HG03060 (cell line): ENCODE results near the gene CAMKK2.
"Not testable (repeated sequence)": the region's sequence is repeated elsewhere in the genome, so short reads cannot be mapped to it uniquely, and the experiment has no call there.

Experiments
- ATAC-seq: cut with Tn5 transposase; IDR thresholded peaks from one replicate; pipeline ENCODE4 v1.9.1; 2021; ENCODE audit warnings: low read depth, moderate number of reproducible peaks; ENCODE audit not compliant: unreplicated experiment

CAMKK2 gene

DNA sequence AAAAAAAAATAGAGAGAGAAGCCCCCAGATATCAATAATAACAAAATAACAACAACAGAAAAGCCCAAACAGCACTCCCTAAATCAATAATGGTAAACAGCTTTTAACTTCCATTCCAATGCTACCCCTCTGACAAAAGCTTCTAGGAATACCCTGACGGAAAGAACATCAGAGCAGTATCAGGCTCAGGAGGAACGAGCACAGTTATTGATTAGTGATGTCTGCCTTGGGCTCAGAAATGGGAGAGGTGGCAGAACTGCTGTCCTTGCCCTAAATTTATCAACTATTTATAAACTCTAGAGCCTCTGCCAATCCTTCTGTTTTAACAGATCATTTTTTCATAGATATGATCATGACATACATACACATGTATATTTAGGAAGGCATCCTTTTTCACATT, 44.7 kb downstream of the CAMKK2 start:
- no peak for ATAC-seq

DNA sequence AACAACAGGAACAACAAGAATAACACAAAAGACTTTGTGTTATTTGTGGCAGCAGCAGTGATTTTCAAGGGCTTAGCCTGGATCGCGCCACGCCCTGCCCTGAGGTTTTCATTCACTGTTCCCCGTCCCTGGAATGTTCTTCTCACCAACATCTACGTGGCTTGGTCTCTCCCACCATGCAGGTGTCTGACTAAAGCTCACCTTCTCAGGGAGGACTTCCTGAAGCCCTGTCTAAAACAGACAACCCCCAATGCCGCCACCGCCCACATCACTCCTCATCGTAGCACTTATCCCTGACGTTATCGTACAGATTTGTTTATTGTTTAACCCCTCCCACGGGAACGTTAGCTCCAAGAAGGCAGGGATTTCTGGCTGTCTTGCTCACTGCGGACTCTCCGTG, 46.1 kb downstream of the CAMKK2 start:
- no peak for ATAC-seq

DNA sequence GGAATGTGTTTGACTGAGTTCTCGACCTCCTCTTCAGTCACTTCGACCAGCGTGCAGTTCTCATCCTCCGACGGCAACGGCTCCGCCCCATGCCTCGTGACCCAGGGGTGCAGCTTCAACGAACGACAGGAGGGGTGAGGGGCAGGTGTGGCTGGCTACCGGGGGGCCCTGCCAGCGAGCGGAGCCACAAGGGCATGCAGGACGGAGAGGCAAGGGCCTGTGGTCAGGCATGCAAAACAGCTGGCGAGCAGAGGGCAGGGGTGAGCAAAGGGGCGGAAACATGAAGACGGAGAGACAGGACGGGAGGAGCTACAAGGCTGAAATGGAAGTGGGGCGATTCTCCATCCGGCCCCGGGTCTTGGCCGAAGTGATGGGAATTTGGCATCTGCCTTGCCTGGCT, 47.9 kb downstream of the CAMKK2 start:
- peak; percentile 72 for ATAC-seq

DNA sequence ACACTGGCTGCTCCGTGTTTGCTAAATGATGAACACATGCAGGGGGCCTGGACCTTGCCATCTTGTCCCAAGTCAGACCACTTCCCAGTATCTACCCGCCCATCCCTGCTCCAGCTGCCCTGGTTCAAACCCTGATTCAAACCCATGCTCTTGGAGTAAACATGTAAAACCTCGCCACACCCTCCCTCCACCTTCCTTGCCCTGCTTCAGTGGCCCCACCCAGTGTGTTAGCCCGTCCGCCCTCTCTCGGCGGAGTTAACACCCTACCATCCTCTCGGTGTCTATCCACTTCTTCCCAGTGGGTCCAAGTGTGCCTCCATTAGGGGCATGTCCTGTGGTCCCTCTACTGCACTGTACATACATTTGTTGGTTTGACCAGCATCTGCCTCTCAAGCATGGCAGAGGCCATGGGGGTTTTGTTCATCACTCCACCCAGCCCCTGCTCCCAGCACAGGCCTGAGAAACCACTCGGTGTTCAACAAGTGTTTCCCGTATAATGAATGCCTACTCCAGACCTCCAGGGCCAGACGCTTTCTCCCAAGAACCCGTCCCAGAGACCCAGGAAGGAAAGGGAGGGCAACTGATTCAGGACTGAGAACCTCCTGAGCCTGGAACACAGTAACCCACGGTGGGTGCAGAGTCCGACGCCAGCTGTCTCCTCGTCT, 49.5 kb downstream of the CAMKK2 start:
- no peak for ATAC-seq

DNA sequence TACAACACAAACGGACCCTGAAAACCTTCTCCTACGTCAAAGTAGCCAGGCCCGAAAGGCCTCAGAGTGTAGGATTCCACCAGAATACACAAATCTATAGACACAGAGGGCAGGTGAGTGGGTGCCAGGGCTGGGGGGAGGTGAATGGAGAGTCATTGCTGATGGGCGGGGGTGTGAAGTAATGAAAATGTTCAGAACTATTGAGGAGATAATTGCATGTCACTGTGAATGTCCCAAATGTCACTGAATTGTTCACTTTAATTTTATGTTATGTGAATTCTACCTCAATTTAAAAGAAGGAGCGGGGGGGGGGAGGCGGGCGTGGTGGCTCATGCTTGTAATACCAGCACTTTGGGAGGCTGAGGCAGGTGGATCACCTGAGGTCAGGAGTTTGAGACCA, 50.6 kb downstream of the CAMKK2 start:
- ATAC-seq = no peak

DNA sequence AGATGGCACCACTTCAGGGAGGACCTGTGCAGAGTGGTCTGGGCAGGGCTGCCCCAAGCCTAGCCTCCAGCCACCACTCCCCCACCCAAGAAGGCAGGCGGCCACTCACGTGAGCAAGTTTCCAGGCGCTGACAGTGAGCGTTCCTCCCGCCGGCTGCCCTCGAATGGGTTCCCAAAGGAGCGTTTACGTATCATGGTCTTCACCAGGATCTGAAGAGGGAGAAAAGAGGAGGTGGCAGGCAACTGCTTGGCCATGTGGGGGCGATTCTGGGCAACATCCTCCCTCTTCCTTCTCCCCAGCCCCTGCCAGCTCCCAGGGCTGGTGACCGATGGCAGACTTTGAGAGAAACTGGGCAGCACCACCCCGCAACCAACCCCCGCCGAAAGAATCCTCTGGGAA, 51.5 kb downstream of the CAMKK2 start:
- no peak for ATAC-seq

DNA sequence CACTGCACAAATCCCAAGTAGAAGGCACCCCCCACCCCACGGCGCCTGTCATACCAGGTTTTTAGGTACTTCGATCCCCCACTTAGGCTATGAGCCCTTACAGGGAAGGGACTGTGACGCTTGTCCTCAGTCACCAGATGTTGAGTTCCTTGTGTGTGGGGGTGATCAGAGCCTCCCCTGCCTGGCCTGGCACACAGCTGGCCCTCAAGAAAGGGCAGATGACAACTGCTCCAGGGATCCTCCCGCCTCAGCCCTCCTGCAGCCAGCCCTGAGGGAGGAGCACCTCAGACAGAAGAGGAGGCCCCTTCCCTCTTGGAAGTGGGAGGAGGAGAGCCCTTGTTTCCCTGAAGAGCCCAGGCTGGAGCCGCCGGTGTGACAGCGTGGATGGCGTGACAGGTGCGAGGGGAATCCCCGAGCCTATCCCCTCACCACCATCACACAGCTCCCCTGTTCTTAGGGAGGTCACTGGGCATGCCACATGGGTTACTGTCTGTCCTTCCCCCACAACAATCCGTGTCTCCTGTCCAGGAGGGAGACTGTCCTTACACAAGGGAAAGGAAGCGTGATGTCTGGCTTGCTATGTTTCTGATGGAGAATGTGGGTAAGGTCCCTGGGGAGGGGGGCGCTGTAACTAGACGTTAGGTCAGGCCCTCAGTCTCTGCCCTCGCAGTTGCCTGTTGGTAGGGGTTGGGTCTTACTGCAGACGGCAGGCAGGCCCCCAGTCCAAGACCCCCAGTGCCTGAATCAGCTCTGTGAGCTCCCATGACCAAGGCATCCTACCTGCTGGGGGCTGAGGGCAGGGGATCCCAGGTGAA, 55.1 kb downstream of the CAMKK2 start:
- ATAC-seq = no peak

DNA sequence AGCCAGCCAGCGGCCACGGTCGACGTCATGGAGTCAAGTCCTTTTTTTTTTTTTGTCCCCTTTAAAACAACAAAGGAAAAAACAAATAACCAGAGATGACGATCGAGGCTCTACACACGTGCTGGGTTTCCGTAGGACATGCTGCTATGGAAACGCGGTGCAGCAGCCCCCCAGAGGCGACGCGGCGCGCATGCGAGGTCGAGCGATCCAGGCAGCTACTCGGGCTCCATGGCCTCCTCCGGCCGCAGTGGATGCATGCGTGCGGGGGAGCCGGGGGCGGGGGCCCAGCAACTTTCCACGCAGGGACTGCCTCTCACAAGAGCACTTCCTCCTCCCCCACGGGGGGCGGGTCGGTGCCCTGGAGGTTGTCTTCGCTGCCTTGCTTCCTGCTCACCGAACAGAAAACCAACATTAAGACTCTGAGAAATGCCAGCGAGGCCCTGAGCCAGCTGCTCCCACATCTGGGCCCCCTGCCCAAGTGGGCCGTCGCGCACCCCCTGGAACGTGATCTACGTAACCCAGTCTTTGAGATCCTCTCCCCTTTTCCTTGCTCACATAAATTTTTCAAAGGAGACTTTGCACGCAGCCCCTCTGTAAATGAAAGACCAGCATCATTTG, 55.9 kb downstream of the CAMKK2 start:
- no peak for ATAC-seq

DNA sequence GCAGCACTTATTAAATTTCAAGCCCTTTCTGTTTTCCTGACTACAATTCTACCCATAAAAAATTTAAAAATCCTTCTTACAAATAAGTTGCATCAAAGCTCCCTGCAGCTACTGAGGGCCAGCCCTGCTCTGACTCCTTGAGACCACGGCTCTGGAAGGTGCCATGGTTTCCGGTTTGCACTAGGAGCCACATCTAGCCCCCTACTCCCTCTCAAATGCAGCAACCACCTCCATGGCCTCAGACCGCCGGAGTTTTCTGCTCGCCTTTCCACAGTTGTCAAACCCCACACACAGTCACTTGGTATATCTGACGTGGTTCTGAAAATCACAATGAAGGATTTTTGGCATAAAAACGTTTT, 56.5 kb downstream of the CAMKK2 start:
- no peak for ATAC-seq

DNA sequence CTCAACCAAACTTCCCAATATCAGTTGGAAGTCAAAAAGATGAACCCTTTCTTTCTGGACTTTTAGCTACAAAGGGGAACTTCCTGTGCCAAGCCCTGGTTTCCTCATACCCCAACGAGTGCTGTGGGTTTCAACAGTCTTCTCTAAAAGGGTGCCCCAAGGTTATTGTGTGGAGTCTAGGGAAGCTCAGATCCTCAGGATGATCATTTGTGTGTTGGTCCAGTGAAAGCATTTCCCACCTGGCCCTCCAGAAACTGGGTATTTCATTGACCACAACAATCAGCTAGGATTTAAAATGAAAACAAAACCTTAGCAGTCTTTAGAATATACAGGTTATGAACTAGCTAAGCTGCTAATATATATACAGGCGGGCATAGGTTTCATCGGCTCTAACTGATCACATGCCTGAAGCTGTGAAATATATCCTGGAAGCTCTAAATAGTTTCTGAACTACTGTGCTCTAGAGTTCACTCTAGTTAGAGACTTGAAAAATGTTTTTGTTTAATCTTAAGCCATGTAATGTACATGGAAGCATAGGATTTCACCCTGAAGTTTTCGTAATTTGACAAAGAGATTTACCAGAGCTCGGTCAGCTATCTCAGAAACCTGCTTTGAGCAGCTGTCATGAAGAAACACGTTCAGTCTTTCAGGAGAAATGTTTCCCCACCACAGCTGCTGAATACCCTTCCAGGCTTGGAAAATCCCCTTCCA, 57.0 kb downstream of the CAMKK2 start:
- no peak for ATAC-seq

DNA sequence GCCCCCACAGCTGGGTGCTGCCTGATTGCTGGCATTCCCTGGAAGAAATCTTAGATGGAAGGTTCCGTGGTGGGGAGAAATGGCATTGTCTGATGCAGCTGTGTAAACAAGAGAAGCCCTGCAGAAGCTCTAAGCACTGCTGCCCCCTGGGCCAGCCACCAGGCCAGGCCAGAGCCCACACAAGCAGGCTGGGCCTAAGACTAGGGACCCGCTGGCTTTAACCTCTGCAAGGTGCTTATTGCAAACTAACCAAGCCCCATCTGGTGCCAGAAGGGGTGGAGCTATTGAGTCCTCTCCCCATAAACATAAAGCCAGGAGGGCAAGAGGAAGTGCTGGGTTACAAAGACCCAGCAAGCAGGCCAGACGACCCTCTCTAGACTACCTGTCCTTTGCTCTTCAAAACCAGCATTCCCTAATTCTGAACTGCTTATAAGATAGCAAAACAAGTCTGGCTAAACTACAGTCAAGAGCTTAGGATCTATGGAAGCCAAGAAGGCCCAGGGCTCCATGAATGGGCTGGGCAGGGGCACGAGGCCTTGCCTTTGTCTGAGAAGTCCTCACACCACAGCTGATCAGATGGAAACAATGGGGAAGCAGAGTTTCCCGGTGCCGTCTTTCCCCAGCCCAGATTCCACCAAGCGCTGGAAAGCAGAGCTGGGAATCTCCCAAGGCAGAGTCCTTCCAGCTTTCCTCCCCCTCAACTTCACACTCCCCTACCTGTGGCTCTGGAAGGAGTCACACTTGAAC, 57.7 kb downstream of the CAMKK2 start:
- no peak for ATAC-seq

DNA sequence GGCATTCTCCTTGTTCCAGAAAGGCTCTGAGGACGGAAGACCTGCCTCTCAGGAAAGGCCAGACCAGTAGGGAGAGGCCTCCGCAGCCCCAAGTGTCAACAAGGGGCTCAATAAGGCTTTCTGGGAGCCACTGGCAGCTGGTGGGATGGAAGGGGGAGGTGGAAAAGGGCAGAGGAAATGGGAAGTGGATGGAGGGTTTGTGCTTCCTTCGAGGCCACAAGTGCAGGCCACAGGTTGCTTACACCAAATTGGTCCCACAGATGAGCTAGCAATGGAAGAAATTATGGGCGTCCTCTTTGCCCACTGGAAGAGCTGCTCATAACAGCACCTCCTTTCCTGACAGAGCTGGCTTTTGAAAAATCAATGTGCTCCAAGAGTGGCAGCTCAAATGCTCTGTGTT, 58.4 kb downstream of the CAMKK2 start:
- ATAC-seq = no peak

DNA sequence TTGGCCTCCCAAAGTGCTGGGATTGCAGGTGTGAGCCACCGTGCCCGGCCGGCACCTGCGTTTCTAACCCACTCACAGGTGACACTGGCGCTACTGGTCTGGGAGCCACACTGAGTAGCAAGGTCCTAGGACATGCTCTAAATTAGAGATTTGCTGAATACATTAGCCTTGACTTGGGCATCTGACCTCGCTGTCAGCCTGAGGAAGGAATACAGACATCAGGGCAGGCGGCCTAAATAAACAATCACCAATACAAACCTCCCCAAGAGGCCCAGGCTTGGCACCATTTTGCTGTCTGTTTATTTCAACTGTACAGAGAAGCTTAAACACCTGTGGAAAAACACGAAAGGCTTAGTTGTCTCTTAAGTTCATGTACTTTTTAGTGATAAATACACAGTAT, 59.1 kb downstream of the CAMKK2 start:
- no peak for ATAC-seq

DNA sequence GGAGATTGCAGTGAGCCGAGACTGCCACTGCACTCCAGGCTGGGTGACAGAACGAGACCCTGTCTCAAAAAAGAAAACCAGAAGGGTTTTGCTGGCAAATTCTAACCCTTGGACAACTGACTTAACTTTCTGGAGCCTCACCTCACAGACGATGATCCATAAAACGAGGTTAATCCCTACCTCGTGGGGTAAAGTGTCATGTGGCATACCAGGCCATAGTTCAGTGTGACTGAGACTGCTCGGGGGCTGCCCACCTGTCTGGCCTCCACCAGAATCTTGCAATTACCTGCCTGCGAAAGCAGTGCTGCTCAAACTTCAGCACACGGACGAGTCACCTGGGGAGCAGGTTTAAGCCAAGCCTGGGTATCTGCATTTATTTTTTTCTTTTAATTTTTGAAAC, 59.7 kb downstream of the CAMKK2 start:
- ATAC-seq = no peak

DNA sequence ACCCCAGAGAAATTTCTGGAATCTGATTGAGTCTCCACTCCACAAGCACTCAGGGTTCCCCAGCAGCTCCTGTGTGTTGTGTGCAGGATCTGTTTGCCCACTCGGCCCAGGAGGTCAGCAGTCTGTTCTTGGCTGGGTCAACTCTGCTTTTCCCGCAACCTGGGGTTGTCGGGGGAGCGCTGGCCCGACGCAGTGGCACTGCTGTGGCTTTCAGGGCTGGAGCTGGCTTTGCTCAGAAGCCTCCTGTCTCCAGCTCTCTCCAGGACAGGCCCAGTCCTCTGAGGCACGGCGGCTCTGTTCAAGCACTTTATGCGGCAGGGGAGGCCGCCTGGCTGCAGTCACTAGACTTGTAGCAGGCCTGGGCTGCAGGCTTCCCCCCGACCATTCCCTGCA, 62.9 kb downstream of the CAMKK2 start:
- no peak for ATAC-seq

DNA sequence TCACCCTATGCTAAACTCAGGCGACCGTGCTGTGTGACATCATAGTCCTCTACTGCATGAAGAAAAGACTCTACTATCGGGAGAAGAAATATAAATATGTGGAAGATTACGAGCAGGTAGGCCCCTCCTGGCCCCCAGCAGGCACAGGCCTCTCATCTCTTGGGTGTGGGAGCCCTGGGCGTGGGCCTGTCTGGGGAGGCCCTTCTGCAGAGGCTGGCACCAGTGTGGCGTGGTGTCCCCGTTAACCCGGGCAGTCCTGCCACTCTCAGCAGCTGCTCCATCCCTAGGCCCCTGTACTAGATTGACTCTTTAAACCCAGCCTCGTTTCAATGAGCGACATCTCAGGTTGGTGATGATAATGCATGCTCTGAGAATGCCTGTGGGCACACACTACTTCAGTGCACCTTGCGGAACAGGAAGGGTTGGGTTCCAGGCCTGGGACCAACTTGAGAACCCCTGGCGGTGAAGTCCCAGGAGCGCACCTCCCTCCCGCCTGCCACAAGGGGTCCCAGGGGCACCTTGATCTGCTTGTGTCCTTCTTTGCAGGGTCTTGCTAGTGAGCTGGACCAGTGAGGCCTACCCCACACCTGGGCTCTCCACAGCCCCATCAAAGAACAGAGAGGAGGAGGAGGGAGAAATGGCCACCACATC, 63.4 kb downstream of the CAMKK2 start:
- ATAC-seq = no peak

DNA sequence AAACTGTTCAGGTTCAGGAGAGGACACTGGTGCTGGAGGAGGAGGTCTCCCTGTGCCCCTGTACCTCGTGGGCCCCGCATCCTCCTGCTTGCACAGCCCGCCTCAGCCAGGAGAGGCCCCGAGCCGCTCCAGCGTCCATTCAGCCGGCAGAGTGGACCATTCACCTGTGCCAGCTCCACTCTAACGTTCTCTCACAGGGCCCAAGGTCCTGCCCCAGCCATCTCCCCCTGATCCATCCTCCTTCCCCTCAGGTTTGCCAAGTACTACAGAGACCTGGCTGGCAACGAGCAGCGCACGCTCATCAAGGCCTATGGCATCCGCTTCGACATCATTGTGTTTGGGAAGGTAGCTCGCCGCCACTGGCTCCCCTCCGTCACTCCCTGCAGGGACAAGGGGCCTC, 64.3 kb downstream of the CAMKK2 start:
- ATAC-seq = no peak

DNA sequence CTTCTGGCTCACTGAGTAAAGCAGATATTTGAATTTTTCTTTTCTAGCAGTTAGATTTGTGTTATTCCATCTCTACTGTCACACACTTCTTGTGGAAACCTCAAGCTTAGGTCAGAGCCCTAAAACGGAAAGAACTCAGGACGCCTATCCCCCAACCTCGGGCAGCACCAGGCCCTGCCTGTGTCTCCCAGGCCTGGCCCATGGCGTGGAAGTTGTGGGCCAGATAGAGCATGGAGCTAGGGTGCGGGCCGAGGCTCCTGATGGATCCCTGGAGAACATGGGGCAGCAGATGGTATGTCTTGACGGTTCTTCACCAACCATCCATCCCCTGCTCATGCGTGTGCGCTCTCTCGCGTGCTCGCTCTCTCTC, 66.0 kb downstream of the CAMKK2 start:
- no peak for ATAC-seq

DNA sequence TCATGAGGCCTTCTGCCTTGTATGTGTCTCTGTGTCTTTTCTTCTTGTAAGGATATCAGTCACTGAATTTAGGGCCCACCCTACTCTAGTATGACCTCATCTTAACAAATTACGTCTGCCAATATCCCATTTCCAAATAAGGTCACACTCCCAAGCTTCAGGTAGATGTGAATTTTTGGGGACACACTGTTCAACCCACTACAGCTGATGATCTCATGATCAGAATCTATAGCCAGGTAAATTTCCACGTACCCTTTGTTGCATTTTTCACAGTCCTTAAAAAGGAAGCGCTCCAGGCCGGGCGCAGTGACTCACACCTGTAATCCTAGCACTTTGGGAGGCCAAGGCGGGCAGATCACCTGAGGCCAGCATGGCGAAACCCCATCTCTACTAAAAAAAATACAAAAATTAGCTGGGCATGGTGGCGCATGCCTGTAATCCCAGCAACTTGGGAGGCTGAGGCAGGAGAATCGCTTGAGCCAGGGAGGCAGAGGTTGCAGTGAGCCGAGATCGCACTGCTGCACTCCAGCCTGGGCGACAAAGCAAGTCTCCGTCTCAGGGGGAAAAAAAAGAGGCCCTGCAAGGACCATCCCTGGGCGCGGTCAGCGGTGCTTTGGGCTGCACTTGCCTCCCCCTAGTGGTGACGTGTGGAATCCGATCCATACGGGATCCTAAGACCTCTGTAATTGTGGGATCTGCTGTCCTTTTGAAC, 66.5 kb downstream of the CAMKK2 start:
- not testable (repeated sequence) for ATAC-seq
